ENCODE data around the gene NINJ1.

The NINJ1 gene

DNA sequence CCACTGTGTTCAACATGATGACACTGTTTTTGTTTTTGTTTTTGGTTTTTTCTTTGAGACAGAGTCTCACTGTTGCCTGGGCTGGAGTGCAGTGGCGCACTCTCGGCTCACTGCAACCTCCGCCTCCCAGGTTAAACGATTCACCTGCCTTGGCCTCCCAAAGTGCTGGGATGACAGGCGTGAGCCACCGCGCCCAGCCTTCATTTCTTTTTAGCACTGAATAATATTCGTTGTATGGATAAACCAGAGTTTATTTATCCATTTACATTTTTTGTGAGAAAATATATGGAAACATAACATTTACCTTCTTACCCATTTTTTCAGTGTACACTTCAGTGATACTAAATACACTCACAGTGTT is 33.8 kb downstream of the NINJ1 start:
- no peak for DNase-seq (ENCODE audit: low read depth)

DNA sequence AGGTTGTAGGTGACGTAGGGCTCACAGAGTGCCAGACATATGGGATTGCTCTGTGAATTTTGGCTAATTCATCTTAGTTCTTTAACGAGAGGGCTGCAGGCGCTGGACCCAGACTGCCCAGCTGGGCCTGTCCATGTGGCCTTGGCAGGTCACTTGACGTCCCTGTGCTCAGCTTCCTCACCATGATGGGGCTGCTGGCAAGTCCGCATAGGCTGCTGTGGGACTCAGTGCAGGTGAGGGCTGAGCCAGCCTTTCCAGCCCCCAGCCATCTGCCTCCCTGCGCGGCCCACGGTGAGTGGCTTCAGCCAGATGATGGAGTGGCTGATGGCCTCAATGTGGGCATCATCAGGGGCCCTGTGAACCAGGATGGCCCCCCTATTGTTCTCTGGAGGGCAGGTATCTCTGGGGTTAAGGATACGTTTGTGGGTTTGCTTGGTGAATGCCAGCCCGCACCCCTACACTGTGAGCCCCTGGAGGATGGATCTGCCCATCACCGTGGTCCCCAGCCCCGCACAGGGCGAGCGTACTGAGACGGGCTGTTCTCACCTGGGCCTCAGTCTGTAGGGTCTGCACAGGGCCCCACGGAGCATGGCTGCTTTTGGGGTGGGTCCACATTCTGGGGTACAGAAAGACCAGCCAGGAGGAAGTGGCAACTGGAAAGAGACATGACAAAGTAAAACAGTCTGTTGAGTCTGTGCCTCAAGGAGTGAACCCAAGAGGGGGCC is 34.3 kb downstream of the NINJ1 start:
- DNase-seq (ENCODE audit: low read depth), result no peak

- peak; percentile 98 for DNase-seq (ENCODE audit: low read depth)
Observed at GRCh38 chr9:93098236-93098946, 35.7 kb downstream of the NINJ1 start.

GRCh38 chr9:93097511-93098201 is 36.4 kb downstream of the NINJ1 start:
- peak; percentile 26 for DNase-seq (ENCODE audit: low read depth)

DNA sequence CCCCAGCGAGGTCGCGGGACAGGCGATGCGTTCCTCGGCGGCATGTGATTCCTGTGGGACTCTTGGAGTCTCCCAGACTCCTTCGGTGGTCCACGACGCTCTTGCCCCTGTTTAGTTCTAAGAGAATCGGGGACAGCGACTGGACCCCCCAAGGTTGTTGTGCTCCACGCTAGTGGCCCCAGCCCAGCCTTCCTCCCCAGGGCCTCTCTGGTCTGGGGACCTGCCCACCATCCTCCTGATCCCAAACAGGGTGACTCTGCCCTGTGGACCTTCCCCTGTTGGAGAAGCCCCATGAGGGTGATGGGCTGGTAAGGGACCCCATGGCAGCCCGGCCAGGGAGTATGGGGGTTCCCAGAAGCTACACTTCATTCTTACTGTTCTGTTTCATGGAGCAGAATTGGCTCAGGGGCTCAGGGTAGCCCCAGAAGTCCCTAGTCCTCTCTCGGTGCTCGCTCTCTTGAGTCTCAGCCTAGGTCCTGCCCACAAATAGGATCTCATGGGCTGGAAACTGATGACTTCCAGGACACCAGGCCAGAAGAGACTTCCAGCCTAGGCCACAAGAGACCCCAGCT is 37.2 kb downstream of the NINJ1 start:
- no peak for DNase-seq (ENCODE audit: low read depth)

- DNase-seq (ENCODE audit: low read depth), result peak; percentile 54
Observed at GRCh38 chr9:93096131-93096802, 37.8 kb downstream of the NINJ1 start, which contains the start of gene CARD19. TSS of gene CARD19 (plus strand) at chr9:93096217. CDS start at chr9:93096346, 129 bp downstream.

- DNase-seq (ENCODE audit: low read depth), result peak; percentile 98
Observed at GRCh38 chr9:93095205-93096130, 38.6 kb downstream of the NINJ1 start.

DNA sequence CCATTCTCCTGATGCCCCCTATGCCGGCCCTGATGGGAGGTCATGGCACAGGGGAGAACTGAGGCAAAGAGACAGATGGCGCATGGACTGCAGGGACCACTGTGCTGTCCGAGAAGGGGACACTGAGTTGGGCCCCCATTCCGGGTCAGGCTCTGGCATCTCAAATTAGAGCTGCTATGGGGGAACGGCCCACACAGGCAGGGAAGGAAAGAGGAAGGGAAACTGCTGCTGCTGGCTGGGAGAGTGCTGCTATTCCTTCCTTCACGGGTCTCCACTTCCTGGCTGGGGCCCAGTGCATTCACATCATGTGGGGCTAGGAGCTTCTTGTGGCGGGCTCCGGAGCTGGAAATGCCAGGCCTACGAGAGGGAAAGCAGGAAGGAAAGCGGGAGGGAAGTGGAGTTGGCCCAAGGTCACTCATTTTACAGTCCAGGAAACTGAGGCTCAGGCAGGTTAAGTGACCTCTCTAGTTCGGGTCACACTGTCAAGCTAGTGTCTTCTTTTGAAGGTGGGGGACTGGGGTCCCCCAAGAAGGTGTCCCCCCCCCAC is 39.3 kb downstream of the NINJ1 start:
- no peak for DNase-seq (ENCODE audit: low read depth)

- DNase-seq (ENCODE audit: low read depth), result no peak
Observed at GRCh38 chr9:93093877-93094657, 40.0 kb downstream of the NINJ1 start.

DNA sequence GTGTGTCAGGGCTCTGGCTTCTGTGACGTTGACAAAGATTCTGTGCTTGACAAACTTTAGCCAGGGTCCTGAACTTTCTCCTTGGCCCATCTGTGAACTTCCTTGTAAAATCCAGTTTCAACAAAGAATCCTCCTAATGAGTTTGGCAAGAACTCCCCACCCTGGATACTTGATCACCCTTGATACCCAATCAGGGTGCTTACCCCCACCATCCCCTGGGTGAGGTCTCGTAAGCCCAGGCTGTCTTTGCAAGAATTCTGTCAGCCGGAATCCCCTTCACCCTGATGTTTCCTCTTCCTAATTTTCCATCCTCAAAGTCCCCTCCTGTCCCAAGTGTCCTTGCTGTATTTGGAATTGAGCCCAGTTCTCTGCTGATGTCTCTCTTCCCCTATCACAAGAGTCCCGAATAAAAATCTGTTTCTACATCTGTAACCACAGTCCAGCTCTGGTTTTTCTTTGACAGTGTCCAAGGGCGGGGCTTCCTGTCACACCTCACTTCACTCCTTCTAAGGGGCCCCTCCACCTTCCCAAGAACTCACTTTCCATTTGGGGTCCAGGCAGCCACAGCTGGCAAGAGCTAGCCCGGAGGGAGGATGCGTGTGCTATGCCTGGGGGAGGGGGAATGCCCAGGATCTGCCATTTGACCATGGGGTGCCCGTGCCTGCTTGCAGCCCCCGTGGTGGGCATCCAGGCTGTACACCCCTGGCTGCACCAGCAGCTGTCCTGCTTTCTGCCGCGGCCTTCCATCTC is 40.7 kb downstream of the NINJ1 start:
- no peak for DNase-seq (ENCODE audit: low read depth)

GRCh38 chr9:93092251-93092991 is 41.6 kb downstream of the NINJ1 start:
- DNase-seq (ENCODE audit: low read depth), result no peak

DNA sequence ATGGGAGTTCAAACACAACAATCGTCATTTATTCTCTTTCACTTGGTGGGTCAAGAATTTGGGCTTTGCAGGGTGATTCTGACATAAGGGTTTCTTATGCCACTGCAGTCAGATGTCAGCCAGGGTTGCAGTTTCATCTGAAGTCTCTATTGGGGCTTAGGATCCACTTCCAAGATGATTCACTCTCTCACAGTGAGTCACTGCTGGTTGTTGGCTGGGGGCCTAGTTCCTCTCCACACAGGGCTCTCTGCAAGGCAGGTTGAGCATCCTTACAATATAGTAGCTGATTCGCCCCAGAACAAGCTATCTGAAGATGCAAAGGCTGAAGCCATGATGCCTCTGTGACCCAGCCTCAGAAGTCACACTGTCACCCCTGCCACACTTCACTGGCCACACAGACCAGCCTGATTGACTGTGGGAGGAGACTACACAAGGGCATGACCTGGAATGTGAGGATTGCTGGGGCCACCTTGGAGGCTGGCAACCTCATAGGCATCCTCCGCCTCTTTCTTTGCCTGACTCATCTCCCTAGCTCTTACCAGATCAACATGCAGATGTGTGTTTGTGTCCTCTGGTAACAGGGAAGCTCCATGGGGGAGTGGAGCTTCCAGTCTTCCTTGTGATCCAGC is 42.5 kb downstream of the NINJ1 start:
- peak; percentile 91 for DNase-seq (ENCODE audit: low read depth)

DNA sequence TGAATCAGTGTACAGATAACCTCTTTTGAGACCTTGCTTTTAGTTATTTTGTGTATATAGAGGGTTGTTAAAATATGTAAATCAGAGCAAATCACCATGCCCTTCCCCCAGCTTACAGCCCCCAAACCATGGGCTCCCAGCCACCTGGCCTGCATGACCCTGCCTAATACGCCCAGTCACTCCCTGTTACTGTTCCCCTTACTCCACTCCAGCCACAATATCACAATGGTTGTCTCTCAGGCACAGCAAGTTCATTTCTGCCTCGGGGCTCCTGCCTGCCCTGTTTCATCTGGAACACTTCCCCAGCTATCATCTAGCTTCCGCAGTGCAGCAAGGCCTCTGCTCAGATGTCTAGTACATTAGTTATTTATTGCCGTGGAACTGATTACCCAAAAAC is 43.0 kb downstream of the NINJ1 start:
- DNase-seq (ENCODE audit: low read depth), result no peak

GRCh38 chr9:93090091-93090655 is 43.9 kb downstream of the NINJ1 start:
- no peak for DNase-seq (ENCODE audit: low read depth)

- no peak for DNase-seq (ENCODE audit: low read depth)
Observed at GRCh38 chr9:93089481-93089991, 44.5 kb downstream of the NINJ1 start.

DNA sequence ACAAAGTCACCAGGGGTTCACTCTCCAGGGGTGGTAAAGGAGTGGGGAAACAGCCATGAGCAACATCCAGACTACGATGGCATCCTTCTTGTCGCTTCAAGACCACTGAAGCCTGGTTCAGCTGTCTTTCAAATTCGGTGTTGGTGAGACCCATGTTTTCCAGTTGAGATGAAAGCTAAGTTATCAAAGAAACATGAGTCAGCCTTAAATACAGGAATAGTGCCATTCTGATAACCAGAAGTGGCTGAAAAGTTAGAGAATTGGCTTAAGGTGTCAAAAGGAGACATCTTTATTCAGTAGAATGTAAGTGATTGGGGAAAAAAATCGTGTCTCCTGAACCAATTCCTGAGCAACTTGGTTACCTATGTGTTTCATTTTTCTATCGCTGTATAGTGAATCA is 45.0 kb downstream of the NINJ1 start:
- no peak for DNase-seq (ENCODE audit: low read depth)

GRCh38 chr9:93088656-93089015 is 45.4 kb downstream of the NINJ1 start:
- DNase-seq (ENCODE audit: low read depth), result no peak

All from ELR (cell line).